ENCODE data around the gene C2orf72.
"Not testable (repeated sequence)": the region's sequence is repeated elsewhere in the genome, so short reads cannot be mapped to it uniquely, and the experiment has no call there.

C2orf72 gene

GRCh38 chr2:231037202-231037730 lies at the start of gene C2orf72:
C2orf72 (plus strand) TSS chr2:231037523; CDS start chr2:231037566, 43 bp downstream.
- DNase-seq: no peak

DNA sequence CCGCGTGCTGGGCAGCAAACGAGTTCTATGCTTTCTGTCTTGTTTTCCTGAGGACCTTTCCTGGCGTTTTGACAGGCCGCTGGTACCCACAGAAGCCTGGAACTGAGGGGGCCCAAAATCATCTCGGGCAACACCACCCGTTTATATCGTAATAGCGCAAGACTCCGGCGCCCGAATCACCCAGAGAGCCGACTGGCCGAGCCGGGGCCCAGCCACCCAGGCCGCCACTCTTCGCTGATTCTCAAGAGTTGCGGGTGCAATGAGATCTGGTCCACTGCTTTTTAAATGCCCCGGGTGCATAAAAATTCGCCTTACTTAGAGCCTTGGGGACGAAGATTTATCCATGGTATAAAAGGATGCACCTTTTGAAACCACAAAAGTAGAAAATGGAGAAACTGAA lies 47.6 kb upstream of the C2orf72 start:
- DNase-seq: no peak

- DNase-seq: no peak
Measured at GRCh38 chr2:230990131-230990898, 47.0 kb upstream of the C2orf72 start.

- DNase-seq: no peak
Measured at GRCh38 chr2:230990899-230991150, 46.5 kb upstream of the C2orf72 start.

GRCh38 chr2:230991598-230991997 lies 45.7 kb upstream of the C2orf72 start:
- no peak for DNase-seq

GRCh38 chr2:230995821-230996220 lies 41.5 kb upstream of the C2orf72 start, which contains the start of gene SPATA3:
SPATA3 (plus strand) TSS chr2:230996121; CDS start chr2:230996234, 113 bp downstream.
- no peak for DNase-seq

- no peak for DNase-seq
Measured at GRCh38 chr2:230996661-230997060, 40.7 kb upstream of the C2orf72 start.

GRCh38 chr2:230998882-230999281 lies 38.4 kb upstream of the C2orf72 start:
- no peak for DNase-seq

DNA sequence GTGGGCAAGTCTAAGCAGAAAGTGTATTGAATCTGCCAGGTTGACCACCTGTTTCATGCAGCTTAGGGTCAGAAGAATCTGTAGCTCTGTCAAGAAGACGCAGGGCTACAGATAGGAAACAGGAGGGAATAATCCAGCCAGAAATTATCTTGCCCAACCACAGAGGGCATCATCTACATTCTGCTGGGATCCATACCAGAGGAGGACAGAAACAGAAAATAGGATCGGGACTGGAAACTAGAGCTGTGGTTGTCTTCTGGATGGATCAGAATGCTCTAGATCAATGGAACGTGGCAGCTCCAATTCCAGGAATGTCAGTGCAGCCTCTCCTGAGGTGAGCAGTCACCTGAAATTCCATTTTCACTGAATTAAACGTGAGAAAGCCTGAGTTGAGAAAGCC lies 37.8 kb upstream of the C2orf72 start:
- no peak for DNase-seq

GRCh38 chr2:231000211-231000904 lies 37.0 kb upstream of the C2orf72 start:
- no peak for DNase-seq

DNA sequence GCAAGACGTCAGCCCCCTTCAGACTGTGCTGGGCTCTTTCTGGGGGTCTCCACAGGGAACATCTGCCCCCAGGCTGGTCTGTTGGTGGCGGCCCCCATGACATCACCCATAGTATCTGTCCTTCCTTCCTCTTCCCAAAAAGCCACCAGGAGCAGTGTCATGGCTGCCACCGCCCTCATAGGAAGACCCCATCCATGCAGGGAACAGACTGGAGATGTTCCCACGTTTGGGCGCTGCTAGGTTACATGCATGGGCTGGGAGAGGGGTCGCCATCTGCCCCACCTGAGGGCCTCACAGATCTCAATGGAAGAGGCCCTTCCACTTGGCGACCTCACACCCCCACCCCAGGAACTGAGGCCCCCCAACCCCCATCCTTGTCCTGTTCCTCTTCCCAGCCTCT lies 36.3 kb upstream of the C2orf72 start:
- DNase-seq: no peak

DNA sequence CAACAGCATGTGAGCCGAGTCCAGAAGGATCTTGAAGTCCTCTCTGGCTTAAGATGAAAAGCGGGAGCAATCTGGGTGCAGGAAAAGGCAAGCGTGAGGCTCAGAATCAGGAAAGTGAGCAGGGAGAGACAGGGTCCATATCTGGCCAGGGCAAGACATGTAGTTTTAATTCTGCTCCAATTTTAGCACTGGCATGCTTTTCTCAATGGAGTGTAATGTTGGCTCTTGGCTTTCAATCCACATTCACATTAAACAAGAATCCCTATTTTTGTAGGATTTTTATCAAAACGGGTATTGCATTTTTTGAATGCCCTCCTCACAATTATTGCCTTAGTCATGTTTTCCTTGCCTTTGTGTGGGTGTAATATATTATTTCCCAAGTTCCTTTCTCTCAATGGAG lies 35.4 kb upstream of the C2orf72 start:
- no peak for DNase-seq

DNA sequence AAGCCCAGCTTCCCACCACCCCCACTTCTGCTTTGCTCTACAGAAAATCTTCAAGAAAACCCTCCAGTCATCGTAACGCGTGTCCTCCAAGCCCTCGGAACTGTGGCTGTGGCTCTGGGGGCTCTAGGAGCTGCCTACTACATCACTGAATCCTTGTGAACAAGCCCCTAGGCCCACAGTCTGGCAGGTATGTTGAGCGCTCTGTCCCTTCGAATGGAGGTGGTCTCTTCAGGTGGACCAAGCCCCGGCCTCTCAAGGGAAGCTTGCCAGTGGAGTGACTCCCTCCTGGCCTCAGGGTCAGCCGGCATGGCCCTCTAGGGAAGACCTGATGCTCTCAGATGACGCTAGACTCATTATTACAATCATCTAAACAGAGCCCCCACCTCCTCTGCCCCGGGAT lies 34.7 kb upstream of the C2orf72 start:
- DNase-seq: no peak

- no peak for DNase-seq
Measured at GRCh38 chr2:231003186-231003585, 34.1 kb upstream of the C2orf72 start.

GRCh38 chr2:231004930-231005329 lies 32.4 kb upstream of the C2orf72 start:
- DNase-seq: not testable (repeated sequence)

- no peak for DNase-seq
Measured at GRCh38 chr2:231007286-231008098, 29.8 kb upstream of the C2orf72 start.

DNA sequence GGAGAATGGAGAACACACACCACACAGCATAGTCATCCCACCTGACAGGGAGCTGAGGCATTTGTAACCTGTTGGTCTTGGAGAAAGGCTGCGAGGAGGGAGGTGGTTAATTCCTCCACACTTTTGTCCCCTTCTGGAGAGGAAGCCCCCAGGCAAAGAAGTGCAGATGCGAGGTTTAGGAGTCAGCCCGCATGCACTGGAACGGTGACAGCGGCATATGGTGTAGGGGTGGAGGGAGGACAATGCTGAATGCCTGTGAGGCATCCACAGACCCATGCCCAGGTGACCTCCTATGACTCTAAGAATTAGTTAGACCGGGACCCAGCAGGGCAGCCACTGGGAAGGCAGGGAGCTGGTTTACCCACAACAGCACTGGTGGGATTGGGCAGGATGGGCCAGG lies 29.2 kb upstream of the C2orf72 start:
- DNase-seq: no peak

DNA sequence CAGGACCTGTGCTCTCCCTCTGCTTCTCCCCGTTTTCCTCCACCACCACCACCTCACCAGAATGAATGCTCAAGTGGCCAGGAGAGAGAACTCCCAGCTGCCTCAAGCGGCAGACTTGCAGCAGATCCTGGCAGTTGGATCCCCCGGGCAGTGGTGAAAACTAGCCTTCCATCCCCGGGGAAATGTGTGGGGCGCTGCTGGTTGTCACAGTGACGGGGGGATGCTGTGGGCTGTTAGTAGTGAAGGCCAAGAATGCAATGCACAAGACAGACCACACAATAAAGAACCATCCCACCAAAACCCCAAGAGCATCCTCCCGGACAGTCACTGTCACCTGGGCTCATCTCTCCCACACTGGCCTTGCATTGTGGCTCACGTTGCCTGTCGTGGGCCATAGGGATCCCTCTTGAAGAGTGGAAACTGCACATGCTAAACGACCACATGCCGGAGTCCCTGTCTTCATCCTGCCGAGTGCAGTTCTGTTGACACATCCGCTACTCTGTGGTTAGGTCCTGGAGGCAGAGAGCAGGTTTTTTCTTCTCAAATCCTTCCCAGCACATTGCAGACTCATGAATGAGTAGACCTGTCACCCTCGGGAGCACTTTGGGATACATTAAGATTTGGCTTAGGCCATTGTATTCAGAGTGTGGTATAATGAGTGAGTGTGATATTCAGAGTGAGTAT lies 27.9 kb upstream of the C2orf72 start:
- no peak for DNase-seq

DNA sequence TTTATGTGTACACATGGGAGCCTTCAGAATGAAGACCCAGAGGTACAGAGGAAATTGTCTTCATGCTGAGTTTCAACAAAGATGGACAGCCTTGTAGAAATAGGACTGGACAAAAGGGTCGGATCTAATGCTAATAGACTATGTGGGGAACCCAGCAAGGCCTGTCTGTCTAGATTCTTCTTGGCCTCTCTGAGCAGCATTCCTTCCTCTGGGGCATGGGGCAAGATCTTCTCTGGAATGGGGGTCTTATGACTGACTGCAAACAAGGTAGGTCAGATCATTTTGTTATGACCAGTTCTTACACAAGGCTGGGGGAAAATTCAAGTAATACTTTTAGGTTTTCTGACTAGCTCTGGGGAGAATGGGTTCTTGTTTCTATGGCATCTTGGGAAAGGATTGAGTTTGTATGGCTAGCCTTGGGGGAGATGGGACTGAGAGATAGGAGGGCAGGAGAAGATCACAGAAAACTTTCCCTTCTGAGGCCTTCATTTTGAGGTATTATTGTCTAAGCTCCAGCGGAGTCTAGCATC lies 27.1 kb upstream of the C2orf72 start:
- DNase-seq: no peak

DNA sequence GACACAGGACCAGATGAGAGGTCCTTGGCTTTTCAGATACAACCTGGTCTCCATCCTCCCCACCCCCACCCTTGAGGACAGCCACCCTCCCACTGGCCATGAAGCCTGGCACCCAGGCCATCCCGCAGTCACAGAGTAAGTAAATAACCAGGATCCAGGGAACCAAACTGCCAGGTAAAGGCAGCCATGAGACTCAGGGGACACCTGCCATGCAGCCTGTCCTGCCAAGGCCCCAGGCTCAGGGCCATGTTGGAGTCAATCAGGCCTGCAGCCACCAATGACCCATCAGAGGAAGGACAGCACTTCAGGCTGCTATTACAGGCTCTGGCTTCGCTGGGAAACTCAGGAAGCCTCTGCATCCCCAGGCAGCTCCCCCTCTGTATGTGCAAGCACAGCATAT lies 25.8 kb upstream of the C2orf72 start:
- no peak for DNase-seq

GRCh38 chr2:231012463-231012862 lies 24.9 kb upstream of the C2orf72 start:
- DNase-seq: no peak

DNA sequence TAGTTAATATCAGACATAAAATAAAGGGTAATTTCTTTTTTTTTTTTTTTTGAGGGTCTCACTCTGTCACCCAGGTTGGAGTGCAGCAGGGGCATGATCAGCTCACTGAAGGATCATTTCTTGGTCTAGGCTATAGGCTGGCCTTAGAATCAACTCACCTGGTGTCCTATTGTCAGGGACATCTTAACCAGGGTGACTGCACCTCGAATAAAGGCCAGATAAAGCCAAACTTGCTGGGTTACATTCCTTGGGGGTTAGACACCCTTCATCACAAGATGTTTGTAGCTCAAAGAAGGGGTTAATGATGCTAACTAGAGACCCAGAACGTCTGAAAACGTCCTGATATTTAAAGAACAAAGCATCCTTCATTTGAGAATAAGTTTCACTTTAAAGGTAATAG lies 23.5 kb upstream of the C2orf72 start:
- no peak for DNase-seq

GRCh38 chr2:231015478-231015877 lies 21.8 kb upstream of the C2orf72 start:
- DNase-seq: no peak

Data from fibroblast of upper back skin (primary cell).